ENCODE data around the gene CERS6.

DNA sequence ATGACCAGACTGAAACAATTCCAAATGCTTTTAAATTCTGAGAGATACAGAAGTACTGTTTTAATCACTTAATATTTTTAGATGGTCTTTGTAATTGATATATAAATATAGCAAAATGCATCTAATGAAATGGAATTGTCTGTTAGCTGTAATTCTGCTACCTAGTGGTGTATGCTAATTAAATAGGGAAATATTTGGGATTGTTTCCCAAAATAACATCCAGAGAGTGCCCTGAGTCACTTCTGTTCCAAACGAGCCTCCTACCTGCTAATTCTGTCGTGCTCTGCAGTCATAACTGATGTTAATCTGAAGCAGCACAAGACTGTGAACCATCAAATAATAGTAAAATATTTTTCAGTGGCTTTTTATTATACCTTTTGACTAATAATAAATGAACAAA lies 274.9 kb downstream of the CERS6 start:
- TF ChIP-seq, protein P1, sequence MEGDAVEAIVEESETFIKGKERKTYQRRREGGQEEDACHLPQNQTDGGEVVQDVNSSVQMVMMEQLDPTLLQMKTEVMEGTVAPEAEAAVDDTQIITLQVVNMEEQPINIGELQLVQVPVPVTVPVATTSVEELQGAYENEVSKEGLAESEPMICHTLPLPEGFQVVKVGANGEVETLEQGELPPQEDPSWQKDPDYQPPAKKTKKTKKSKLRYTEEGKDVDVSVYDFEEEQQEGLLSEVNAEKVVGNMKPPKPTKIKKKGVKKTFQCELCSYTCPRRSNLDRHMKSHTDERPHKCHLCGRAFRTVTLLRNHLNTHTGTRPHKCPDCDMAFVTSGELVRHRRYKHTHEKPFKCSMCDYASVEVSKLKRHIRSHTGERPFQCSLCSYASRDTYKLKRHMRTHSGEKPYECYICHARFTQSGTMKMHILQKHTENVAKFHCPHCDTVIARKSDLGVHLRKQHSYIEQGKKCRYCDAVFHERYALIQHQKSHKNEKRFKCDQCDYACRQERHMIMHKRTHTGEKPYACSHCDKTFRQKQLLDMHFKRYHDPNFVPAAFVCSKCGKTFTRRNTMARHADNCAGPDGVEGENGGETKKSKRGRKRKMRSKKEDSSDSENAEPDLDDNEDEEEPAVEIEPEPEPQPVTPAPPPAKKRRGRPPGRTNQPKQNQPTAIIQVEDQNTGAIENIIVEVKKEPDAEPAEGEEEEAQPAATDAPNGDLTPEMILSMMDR (IDR thresholded peaks at IDR 0.05) = no peak
- TF ChIP-seq EP300 (IDR thresholded peaks at IDR 0.05; ENCODE audit: low read depth) (no peak), POLR2A (IDR thresholded peaks at IDR 0.05) (no peak), POLR2AphosphoS5 (IDR thresholded peaks at IDR 0.05) (no peak)

Data from transverse colon (tissue), 4 donors.